GM12878 (cell line): ENCODE data around the gene ADAMTSL1. TPM values are rescaled to one million over a fixed set of nuclear protein-coding genes. Genes with fewer than 3 reads are reported as not detected.

Experiments used
- ATAC-seq: fragments of 200-7000 bp; cut with Tn5 transposase; 3 replicates; pipeline ENCODE4 v1.9.1; 2020; ENCODE audit warnings: mild to moderate bottlenecking, moderate library complexity
- BruUV-seq: library from RNA; stranded (reverse); fragments of 400-500 nt; replicated peaks from 2 replicates; lab custom pipeline; 2021; lab: Mats Ljungman, UMichigan
- CTCF ChIA-PET: fragments of 300-600 bp; sonication (Branson Sonifier 250); formaldehyde crosslinking; extraction: SDS; loops from one replicate; lab custom pipeline; 2021; ENCODE audit warnings: inconsistent platforms; lab: Yijun Ruan, JAX
- POLR2A ChIA-PET: fragments of 350-600 bp; formaldehyde crosslinking; extraction: SDS; loops from one replicate; lab custom pipeline; 2021; ENCODE audit warnings: inconsistent platforms; lab: Charles Lee
- RAD21 ChIA-PET: fragments of 300-600 bp; sonication (Branson Sonifier 250); formaldehyde crosslinking; loops from one replicate; lab custom pipeline; 2023; ENCODE audit warnings: antibody characterized with exemption; ENCODE audit not compliant: unreplicated experiment; lab: Charles Lee
- SMC1A ChIA-PET: fragments of 300-600 bp; sonication (Branson Sonifier 250); formaldehyde crosslinking; loops from one replicate; lab custom pipeline; 2023; ENCODE audit not compliant: unreplicated experiment, uncharacterized antibody; lab: Charles Lee
- DNase-seq: peaks from one replicate; pipeline ENCODE4 v3.0.0-alpha.2; 2011; ENCODE audit warnings: low read depth, low spot score
- FAIRE-seq: peaks from 3 replicates; lab custom pipeline; 2011; peaks lifted over from hg19 to GRCh38; lab: Jason Lieb, UNC
- H2AFZ ChIP-seq: 2 replicates; pipeline ENCODE4 v1.6.0; 2011; ENCODE audit warnings: low read depth, low read length, control low read depth; ENCODE audit not compliant: control insufficient read depth
- H3K27ac ChIP-seq: 2 replicates; pipeline ENCODE4 v1.5.1; 2011; ENCODE audit warnings: control low read depth; ENCODE audit not compliant: control insufficient read depth, insufficient read depth
- H3K27me3 ChIP-seq, 2 experiments: replicated peaks in 1 of 2; 2 replicates each; pipeline versions ENCODE4 v1.6.0 to v1.6.1; 2011; ENCODE audit warnings: low read length in 1 of 2; ENCODE audit not compliant: control insufficient read depth in 2 of 2, insufficient read depth in 2 of 2
- H3K36me3 ChIP-seq, 2 experiments: 2 replicates each; pipeline ENCODE4 v1.5.1; 2011; ENCODE audit warnings: low read length in 1 of 2; ENCODE audit not compliant: control insufficient read depth in 2 of 2, insufficient read depth in 2 of 2
- H3K4me1 ChIP-seq: 2 replicates; pipeline ENCODE4 v1.6.1; 2011; ENCODE audit warnings: mild to moderate bottlenecking, low read length, moderate library complexity, mixed read lengths; ENCODE audit not compliant: control insufficient read depth, insufficient read depth
- H3K4me2 ChIP-seq: 2 replicates; pipeline ENCODE4 v1.6.0; 2011; ENCODE audit warnings: control low read depth; ENCODE audit not compliant: control insufficient read depth, insufficient read depth
- H3K4me3 ChIP-seq: fragments of 200-600 bp; sonication (generic); 2 replicates; pipeline ENCODE4 v1.5.1; 2016
- H3K79me2 ChIP-seq: 2 replicates; pipeline ENCODE4 v1.6.0; 2011; ENCODE audit warnings: low read length; ENCODE audit not compliant: control insufficient read depth, insufficient read depth
- H3K9ac ChIP-seq: 2 replicates; pipeline ENCODE4 v1.8.0; 2011; ENCODE audit warnings: low read length, control low read depth, mixed read lengths; ENCODE audit not compliant: control insufficient read depth, insufficient read depth
- H3K9me3 ChIP-seq: replicated peaks from 3 replicates; pipeline ENCODE4 v1.5.1; 2011; ENCODE audit warnings: mild to moderate bottlenecking, low read length; ENCODE audit not compliant: control insufficient read depth, insufficient read depth
- H4K20me1 ChIP-seq: 2 replicates; pipeline ENCODE4 v1.6.0; 2011; ENCODE audit not compliant: control insufficient read depth, insufficient read depth
- CEBPB ChIP-seq, 2 experiments: fragments of 150-350 bp in 1 of 2; IDR thresholded peaks; 2 replicates each; pipeline ENCODE4 v1.6.1; 2012 to 2014; ENCODE audit warnings: low read depth in 2 of 2, low read length in 2 of 2, borderline replicate concordance in 1 of 2, inconsistent platforms in 1 of 2
- E4F1 ChIP-seq: fragments of 450-650 bp; IDR thresholded peaks from 2 replicates; pipeline ENCODE4 v1.6.1; 2018; ENCODE audit warnings: borderline replicate concordance, mild to moderate bottlenecking; ENCODE audit not compliant: partially characterized antibody
- ELK1 ChIP-seq: IDR thresholded peaks from 2 replicates; pipeline ENCODE4 v1.6.1; 2012; ENCODE audit warnings: low read depth, low read length, improper control_type of control experiment
- EZH2 ChIP-seq: IDR thresholded peaks from 2 replicates; pipeline ENCODE4 v1.6.1; 2012; ENCODE audit warnings: low read depth, mild to moderate bottlenecking, control low read depth, inconsistent platforms, low read length, borderline replicate concordance; ENCODE audit not compliant: control insufficient read depth
- IKZF2 ChIP-seq, 2 experiments: fragments of 450-650 bp; IDR thresholded peaks; 2 replicates each; pipeline ENCODE4 v1.6.1; 2017; ENCODE audit warnings: mild to moderate bottlenecking in 2 of 2, moderate library complexity in 2 of 2
- NFXL1 ChIP-seq: fragments of 450-650 bp; IDR thresholded peaks from 2 replicates; pipeline ENCODE4 v1.6.1; 2017; ENCODE audit warnings: antibody characterized with exemption, mild to moderate bottlenecking, borderline replicate concordance
- PAX8 ChIP-seq: fragments of 450-650 bp; IDR thresholded peaks from 2 replicates; pipeline ENCODE4 v1.6.1; 2017; ENCODE audit warnings: mild to moderate bottlenecking, moderate library complexity
- SIN3A ChIP-seq: IDR thresholded peaks from 2 replicates; pipeline ENCODE4 v1.6.1; 2012; ENCODE audit warnings: low read depth, low read length, improper control_type of control experiment
- SMAD5 ChIP-seq: IDR thresholded peaks from 2 replicates; pipeline ENCODE4 v1.6.1; 2016; ENCODE audit warnings: antibody characterized with exemption, low read depth
- TAF1 ChIP-seq: IDR thresholded peaks from 2 replicates; pipeline ENCODE4 v1.6.1; 2011; ENCODE audit warnings: mild to moderate bottlenecking, low read depth, low read length, borderline replicate concordance
- TBL1XR1 ChIP-seq: IDR thresholded peaks from 2 replicates; pipeline ENCODE4 v1.6.1; 2012; ENCODE audit warnings: low read depth, low read length, improper control_type of control experiment
- YBX1 ChIP-seq: fragments of 450-650 bp; IDR thresholded peaks from 2 replicates; pipeline ENCODE4 v1.6.1; 2016; ENCODE audit warnings: antibody characterized with exemption
- ZZZ3 ChIP-seq: IDR thresholded peaks from 2 replicates; pipeline ENCODE4 v1.6.1; 2011; ENCODE audit warnings: low read depth; ENCODE audit not compliant: control insufficient read depth, insufficient read length
- WGBS: methylation state at CpG from one replicate; pipeline ENCODE4 v1.1.6; 2016; ENCODE audit warnings: low lambda C conversion rate; ENCODE audit not compliant: insufficient replicate concordance, insufficient coverage; ENCODE audit errors: missing lambda C conversion rate; 5-methylcytosine and 5-hydroxymethylcytosine counted together
- in situ Hi-C: fragments of 300-500 bp; cut with MboI; formaldehyde crosslinking; loops from 9 replicates; pipeline ENCODE4 v1.14.3; 2018; ENCODE audit warnings: mixed read lengths
- intact Hi-C: fragments of 100-400 bp; cut with micrococcal nuclease; formaldehyde crosslinking; loops from one replicate; pipeline ENCODE4 v1.14.2; 2022; ENCODE audit not compliant: unreplicated experiment
- polyA plus RNA-seq, 11 experiments: library from polyadenylated mRNA; depleted of rRNA in 4 of 11; unstranded in 6 of 11; stranded (reverse) in 5 of 11; fragments of >200 nt; fragmentation: Nextera tagmentation in 4 of 11; fragmentation: Illumina TruSeq in 1 of 11; extraction: Ambion mirVana in 4 of 11; extraction: Trizol in 1 of 11; gene quantifications; 1 replicate in 1 of 11; 2 replicates in 10 of 11; pipeline versions ENCODE4 v1.2.1 to v1.2.3, GENCODE V29; 2011 to 2016; ENCODE audit warnings: inconsistent platforms in 2 of 11, missing spikeins in 2 of 11, low read depth in 1 of 11
- total RNA-seq, 4 experiments: library from RNA; depleted of rRNA in 3 of 4; stranded (reverse); fragments of >200 nt in 3 of 4; fragmentation: Illumina TruSeq in 1 of 4; extraction: Trizol in 1 of 4; gene quantifications; 2 replicates each; pipeline versions ENCODE4 v1.2.1 to v1.2.3, GENCODE V29; 2013 to 2021
- TF ChIP-seq, protein P1 (sequence below), 3 experiments: IDR thresholded peaks in 2 of 3; conservative IDR thresholded peaks in 1 of 3; 2 replicates each; pipeline ENCODE4 v1.5.1; 2011; ENCODE audit warnings: low read depth in 3 of 3, low read length in 3 of 3, mild to moderate bottlenecking in 3 of 3, control low read depth in 2 of 3, moderate library complexity in 2 of 3, inconsistent platforms in 1 of 3, mixed read lengths in 1 of 3; ENCODE audit not compliant: control insufficient read depth in 2 of 3, insufficient read depth in 1 of 3; ENCODE audit errors: extremely low read depth in 1 of 3
- TF ChIP-seq, protein P2 (sequence below): fragments of 450-650 bp; IDR thresholded peaks from 2 replicates; pipeline ENCODE4 v1.6.1; 2017; ENCODE audit warnings: mild to moderate bottlenecking, low read depth, inconsistent platforms; ENCODE audit not compliant: poor library complexity, severe bottlenecking

Gene ADAMTSL1
- total and polyA plus RNA-seq, 10 of the 15 experiments (the other 5 are each of a cell fraction or from before 2014, with no cell fraction given), result 0.01 to 0.10 (median 0.07) TPM; not detected in 6

GRCh38 chr9:18728642-18729041, 254.7 kb downstream of the ADAMTSL1 start (continued):
- TF ChIP-seq SIN3A, result no peak
- no peak for TF ChIP-seq CEBPB (IDR thresholded peaks at IDR 0.05; ENCODE audit: borderline replicate concordance in 1 of 2, low read depth in 2 of 2, low read length in 2 of 2)
- TF ChIP-seq, protein P1, sequence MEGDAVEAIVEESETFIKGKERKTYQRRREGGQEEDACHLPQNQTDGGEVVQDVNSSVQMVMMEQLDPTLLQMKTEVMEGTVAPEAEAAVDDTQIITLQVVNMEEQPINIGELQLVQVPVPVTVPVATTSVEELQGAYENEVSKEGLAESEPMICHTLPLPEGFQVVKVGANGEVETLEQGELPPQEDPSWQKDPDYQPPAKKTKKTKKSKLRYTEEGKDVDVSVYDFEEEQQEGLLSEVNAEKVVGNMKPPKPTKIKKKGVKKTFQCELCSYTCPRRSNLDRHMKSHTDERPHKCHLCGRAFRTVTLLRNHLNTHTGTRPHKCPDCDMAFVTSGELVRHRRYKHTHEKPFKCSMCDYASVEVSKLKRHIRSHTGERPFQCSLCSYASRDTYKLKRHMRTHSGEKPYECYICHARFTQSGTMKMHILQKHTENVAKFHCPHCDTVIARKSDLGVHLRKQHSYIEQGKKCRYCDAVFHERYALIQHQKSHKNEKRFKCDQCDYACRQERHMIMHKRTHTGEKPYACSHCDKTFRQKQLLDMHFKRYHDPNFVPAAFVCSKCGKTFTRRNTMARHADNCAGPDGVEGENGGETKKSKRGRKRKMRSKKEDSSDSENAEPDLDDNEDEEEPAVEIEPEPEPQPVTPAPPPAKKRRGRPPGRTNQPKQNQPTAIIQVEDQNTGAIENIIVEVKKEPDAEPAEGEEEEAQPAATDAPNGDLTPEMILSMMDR (IDR thresholded peaks at IDR 0.05 in 2 of 3, conservative IDR thresholded peaks at IDR 0.05 in 1 of 3; ENCODE audit: control insufficient read depth in 2 of 3, extremely low read depth in 1 of 3, insufficient read depth in 1 of 3, low read depth in 3 of 3, low read length in 3 of 3), result no peak
- no peak for TF ChIP-seq TAF1
- TF ChIP-seq EZH2, result no peak
- TF ChIP-seq ELK1, result no peak

GRCh38 chr9:18730241-18730640, 256.3 kb downstream of the ADAMTSL1 start:
- H3K27ac ChIP-seq, result no peak overlapping the region
- DNase-seq, result no peak
- no peaks in the 10 kb centered on the region for H3K36me3 ChIP-seq
- WGBS, result 44% methylated on average over 3 of the region's 3 CpGs
- ChIA-PET RAD21 (no interaction called here), CTCF (interaction anchor here (1.1 kb wide), 1 partner anchor 51 kb away, joined by 3 read pairs; no protein-coding TSS in a partner anchor), SMC1A (interaction anchor here (0.6 kb wide), 1 partner anchor 31 kb away, joined by 4 read pairs; no protein-coding TSS in a partner anchor), POLR2A (no interaction called here)
- H2AFZ ChIP-seq, result no peak overlapping the region
- no peak overlapping the region for H3K9ac ChIP-seq
- no peak for FAIRE-seq
- H3K4me1 ChIP-seq, result no peaks in the 10 kb centered on the region
- no peaks in the 10 kb centered on the region for H3K27me3 ChIP-seq
- in situ Hi-C loops (no loop called here), intact Hi-C loops (no loop called here)
- no peak overlapping the region for H3K4me3 ChIP-seq
- BruUV-seq, result no TSS peak
- H3K4me2 ChIP-seq, result no peak overlapping the region
- no peaks in the 10 kb centered on the region for H4K20me1 ChIP-seq
- no peaks in the 10 kb centered on the region for H3K9me3 ChIP-seq
- H3K79me2 ChIP-seq, result no peaks in the 10 kb centered on the region
- no peak for ATAC-seq
- TF ChIP-seq PAX8 (no peak), E4F1 (no peak), ZZZ3 (no peak), TBL1XR1 (no peak), NFXL1 (no peak), SMAD5 (no peak), YBX1 (no peak), IKZF2 (IDR thresholded peaks at IDR 0.05) (no peak)
- TF ChIP-seq, protein P2, sequence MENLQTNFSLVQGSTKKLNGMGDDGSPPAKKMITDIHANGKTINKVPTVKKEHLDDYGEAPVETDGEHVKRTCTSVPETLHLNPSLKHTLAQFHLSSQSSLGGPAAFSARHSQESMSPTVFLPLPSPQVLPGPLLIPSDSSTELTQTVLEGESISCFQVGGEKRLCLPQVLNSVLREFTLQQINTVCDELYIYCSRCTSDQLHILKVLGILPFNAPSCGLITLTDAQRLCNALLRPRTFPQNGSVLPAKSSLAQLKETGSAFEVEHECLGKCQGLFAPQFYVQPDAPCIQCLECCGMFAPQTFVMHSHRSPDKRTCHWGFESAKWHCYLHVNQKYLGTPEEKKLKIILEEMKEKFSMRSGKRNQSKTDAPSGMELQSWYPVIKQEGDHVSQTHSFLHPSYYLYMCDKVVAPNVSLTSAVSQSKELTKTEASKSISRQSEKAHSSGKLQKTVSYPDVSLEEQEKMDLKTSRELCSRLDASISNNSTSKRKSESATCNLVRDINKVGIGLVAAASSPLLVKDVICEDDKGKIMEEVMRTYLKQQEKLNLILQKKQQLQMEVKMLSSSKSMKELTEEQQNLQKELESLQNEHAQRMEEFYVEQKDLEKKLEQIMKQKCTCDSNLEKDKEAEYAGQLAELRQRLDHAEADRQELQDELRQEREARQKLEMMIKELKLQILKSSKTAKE, result no peak
